Measurements from ENCODE around the gene IRF2BP2. TPM values are rescaled to one million over a fixed set of nuclear protein-coding genes. Genes with fewer than 3 reads are reported as not detected.

IRF2BP2 gene
- total and polyA plus RNA-seq, 5 donors: 69.3 to 123 (median 107) TPM

DNA sequence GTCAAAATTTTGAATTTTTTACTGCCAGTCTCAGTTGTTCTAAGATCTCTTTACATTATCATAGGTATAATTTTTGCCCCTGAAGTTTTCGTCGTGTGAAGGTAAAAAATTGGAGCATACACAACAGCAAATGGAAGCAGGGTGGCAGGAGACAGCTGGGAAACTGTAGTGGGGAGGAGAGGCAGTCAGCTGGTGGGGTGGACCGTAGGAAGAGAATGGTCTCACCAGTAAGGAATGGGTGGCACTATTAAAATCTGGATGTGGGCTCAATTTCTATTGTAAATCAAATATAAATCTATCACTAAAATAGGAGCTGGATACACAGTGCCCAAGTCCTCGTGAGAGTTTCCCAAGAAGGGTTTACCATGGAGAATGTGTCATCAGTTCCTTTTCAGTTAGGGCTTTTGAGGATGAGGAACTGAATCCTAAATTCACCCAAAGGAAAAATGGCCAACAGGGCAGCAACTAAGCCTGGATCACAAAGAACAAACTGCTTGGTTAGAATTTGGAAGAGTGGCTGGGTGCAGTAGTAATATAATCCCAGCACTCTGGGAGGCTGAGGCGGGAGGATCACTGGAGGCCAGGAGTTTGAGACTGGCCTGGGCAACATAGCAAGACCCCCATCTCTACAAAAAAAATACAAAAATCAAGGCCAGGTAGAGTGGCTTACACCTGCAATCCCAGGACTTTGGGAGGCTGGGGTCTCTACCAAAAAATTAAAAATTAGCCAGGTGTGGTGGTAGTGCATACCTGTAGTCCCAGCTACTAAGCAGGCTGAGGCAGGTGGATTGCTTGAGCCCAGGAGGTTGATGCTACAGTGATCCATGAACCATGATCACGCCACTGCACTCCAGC lies 10.5 kb upstream of the IRF2BP2 start:
- WGBS: 79% methylated on average over 6 of the region's 6 CpGs
- DNase-seq (no peak), ATAC-seq (no peak)
- H3K9me3 ChIP-seq (ENCODE audit: control insufficient read depth, low read length): no peaks in the 10 kb centered on the region
- peak overlapping the region; percentile 40 for H3K27ac ChIP-seq (ENCODE audit: low read length)
- H3K4me1 ChIP-seq (ENCODE audit: control insufficient read depth, insufficient read depth, low read length): no peaks in the 10 kb centered on the region
- intact Hi-C loops (cut with DNase I): no loop called here
- H3K4me3 ChIP-seq (ENCODE audit: low read length): no peak overlapping the region
- H3K27me3 ChIP-seq (ENCODE audit: control insufficient read depth, insufficient read depth): no peaks in the 10 kb centered on the region

DNA sequence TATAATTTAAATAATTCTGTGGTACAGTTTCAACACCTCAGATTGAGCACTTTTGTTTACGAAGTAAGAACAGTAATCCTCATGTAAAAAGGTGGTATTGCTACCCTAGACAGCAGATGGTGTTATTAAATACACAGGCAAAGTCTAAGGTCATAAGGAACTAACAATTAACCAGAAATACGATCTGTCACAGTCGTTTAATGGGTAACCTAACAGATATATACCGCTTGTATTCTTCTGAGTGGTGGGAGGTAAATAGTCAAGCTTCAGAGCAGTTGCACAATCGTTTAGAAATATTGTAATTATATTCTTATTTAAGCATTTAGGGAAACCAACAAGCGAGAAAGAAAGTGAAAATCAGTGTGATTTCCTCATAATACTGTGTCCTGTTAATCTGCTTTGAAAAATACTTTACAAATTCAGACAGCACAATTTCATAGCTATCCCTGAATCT lies 9.8 kb upstream of the IRF2BP2 start:
- WGBS: 66% methylated on average over 6 of the region's 6 CpGs
- DNase-seq (no peak), ATAC-seq (no peak)
- intact Hi-C loops (cut with DNase I): loop anchor here in 3 of 4 donors (5.0 to 10.0 kb wide), 4 partner anchors 97 to 375 kb away; no protein-coding TSS in a partner anchor
- no peak overlapping the region for H3K4me3 ChIP-seq (ENCODE audit: low read length)
- H3K4me1 ChIP-seq (ENCODE audit: control insufficient read depth, insufficient read depth, low read length): no peaks in the 10 kb centered on the region
- H3K27me3 ChIP-seq (ENCODE audit: control insufficient read depth, insufficient read depth): no peaks in the 10 kb centered on the region
- no peaks in the 10 kb centered on the region for H3K9me3 ChIP-seq (ENCODE audit: control insufficient read depth, low read length)
- H3K27ac ChIP-seq (ENCODE audit: low read length): no peak overlapping the region

DNA sequence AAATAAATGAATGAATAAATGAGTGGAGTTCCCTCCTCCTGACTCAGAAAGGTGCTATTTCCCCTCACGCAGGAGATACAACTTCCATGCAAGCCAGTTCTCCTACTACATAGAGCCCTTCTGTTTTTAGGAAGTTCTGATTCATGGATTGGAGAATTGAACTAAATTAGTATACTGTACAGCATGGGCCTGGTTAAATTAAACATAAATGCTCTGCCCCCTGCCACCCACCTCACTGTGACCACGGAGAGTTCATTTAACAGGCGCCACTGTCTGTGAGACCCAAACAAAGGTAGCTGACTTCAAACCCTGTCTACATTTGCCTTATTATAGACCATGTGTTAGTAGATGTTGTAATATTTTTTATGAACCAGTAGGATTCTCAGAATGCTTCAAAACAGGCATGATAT lies 9.1 kb upstream of the IRF2BP2 start:
- Histone ChIP-seq H3K4me1 (ENCODE audit: control insufficient read depth, insufficient read depth, low read length) (no peaks in the 10 kb centered on the region), H3K4me3 (ENCODE audit: low read length) (no peak overlapping the region), H3K9me3 (ENCODE audit: control insufficient read depth, low read length) (no peaks in the 10 kb centered on the region), H3K27me3 (ENCODE audit: control insufficient read depth, insufficient read depth) (no peaks in the 10 kb centered on the region), H3K27ac (ENCODE audit: low read length) (peak overlapping the region; percentile 42)
- intact Hi-C loops (cut with DNase I): loop anchor here in 3 of 4 donors (5.0 to 10.0 kb wide), 4 partner anchors 98 to 376 kb away; no protein-coding TSS in a partner anchor
- WGBS: 55% methylated on average over 3 of the region's 3 CpGs
- ATAC-seq (peak in 1 of 2 donors; percentile 14), DNase-seq (no peak)

DNA sequence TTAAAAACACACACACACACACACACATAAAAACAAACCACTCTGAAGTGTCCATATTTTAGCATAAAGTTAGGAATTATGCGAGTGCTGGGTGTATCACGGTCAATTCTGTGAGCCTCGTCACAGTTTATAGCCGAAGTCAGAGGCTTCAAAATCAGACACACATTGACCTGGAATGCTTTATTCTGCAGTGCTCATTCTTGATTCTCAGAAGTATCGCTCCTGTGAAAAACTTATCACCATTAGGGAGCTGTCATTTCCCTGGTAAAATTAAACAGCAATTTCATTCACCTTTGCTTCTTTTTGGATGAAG lies 8.7 kb upstream of the IRF2BP2 start:
- Histone ChIP-seq H3K4me1 (ENCODE audit: control insufficient read depth, insufficient read depth, low read length) (no peaks in the 10 kb centered on the region), H3K27me3 (ENCODE audit: control insufficient read depth, insufficient read depth) (no peaks in the 10 kb centered on the region), H3K9me3 (ENCODE audit: control insufficient read depth, low read length) (no peaks in the 10 kb centered on the region), H3K27ac (ENCODE audit: low read length) (peak overlapping the region; percentile 42), H3K4me3 (ENCODE audit: low read length) (no peak overlapping the region)
- no peak for DNase-seq
- intact Hi-C loops (cut with DNase I): loop anchor here in 3 of 4 donors (5.0 to 10.0 kb wide), 4 partner anchors 99 to 376 kb away; no protein-coding TSS in a partner anchor
- ATAC-seq: no peak
- WGBS: 51% methylated on average over 5 of the region's 5 CpGs

DNA sequence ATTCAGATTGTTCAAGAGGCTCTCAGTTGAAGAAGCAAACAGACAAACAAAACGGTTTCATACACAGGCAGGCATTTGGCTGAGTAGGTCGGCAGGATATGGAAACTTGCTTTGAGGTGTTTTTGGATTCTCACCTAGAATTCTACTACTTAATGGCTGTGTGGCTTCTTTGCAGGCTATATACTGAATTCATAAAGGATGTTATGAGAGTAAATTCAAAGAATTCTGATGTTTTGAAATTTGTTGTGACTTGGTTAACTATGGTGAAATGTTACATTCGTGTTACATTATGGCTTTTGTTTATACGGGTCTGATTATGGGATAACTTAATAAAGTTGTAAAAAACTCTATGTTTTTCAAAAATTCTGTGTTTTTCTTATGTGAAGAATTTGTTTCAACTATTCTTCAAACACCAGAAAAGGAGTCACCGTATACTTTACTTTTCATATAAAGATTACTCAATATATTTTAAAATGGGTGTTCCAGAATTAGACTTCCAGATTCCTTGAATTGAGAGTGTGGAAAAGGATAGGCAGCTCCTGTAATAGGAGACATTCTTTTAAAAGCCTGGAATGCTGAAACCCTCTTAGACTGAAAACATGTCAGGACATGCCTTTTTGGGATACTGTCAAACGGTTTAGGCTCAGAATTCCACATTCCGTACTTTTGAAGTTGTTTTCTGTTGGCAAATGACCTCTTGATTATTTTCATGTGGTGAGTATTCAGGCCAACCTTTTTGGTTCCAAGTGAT lies 8.2 kb upstream of the IRF2BP2 start:
- no peaks in the 10 kb centered on the region for H3K4me1 ChIP-seq (ENCODE audit: control insufficient read depth, insufficient read depth, low read length)
- WGBS: 59% methylated on average over 7 of the region's 7 CpGs
- intact Hi-C loops (cut with DNase I): loop anchor here in 3 of 4 donors (5.0 to 10.0 kb wide), 4 partner anchors 99 to 377 kb away; no protein-coding TSS in a partner anchor
- DNase-seq: no peak
- no peak for ATAC-seq
- no peak overlapping the region for H3K4me3 ChIP-seq (ENCODE audit: low read length)
- no peaks in the 10 kb centered on the region for H3K9me3 ChIP-seq (ENCODE audit: control insufficient read depth, low read length)
- H3K27me3 ChIP-seq (ENCODE audit: control insufficient read depth, insufficient read depth): no peaks in the 10 kb centered on the region
- H3K27ac ChIP-seq (ENCODE audit: low read length): no peak overlapping the region

DNA sequence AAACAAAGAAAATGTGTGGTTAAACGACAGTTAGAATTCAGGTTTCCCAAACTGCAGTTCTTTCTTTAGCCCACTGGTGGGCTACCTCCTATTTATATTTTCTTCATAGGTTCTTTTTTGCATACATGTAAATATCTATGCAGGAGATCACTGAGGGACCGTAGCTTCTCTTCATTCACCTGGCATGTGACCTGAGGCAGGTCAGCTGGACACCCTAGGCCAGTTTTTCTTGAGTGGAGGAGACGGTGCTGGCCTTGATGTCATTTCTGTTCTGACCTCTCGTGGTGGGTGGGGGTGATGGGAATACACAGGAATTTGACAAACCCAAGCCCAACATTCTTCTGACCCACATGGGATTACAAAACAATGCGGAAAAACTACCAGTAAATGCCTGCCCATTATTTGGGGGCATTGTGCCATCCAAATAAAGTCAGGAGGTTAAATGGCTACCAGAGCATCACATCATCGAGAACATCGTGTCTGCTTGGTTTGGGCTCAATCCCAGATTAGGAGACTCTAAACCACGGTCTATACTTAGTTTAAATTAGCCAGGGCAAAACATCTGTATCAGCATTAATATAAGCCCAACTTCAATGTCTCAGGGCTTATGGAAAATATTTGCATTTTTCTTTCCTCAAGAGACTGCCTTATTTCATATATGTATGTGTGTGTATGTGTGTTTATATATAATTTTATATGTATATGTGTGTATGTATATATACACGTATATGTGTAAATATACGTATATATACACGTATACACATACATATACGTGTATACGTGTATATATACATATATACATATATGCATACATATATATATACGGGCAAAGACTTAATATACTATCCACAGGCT lies 7.4 kb upstream of the IRF2BP2 start:
- intact Hi-C loops (cut with DNase I): loop anchor here in 3 of 4 donors (5.0 to 10.0 kb wide), 4 partner anchors 100 to 377 kb away; no protein-coding TSS in a partner anchor
- H3K27ac ChIP-seq (ENCODE audit: low read length): no peak overlapping the region
- 74% methylated on average over 14 of the region's 14 CpGs for WGBS
- no peak for ATAC-seq
- H3K27me3 ChIP-seq (ENCODE audit: control insufficient read depth, insufficient read depth): no peaks in the 10 kb centered on the region
- H3K9me3 ChIP-seq (ENCODE audit: control insufficient read depth, low read length): no peaks in the 10 kb centered on the region
- H3K4me3 ChIP-seq (ENCODE audit: low read length): no peak overlapping the region
- no peaks in the 10 kb centered on the region for H3K4me1 ChIP-seq (ENCODE audit: control insufficient read depth, insufficient read depth, low read length)
- no peak for DNase-seq

DNA sequence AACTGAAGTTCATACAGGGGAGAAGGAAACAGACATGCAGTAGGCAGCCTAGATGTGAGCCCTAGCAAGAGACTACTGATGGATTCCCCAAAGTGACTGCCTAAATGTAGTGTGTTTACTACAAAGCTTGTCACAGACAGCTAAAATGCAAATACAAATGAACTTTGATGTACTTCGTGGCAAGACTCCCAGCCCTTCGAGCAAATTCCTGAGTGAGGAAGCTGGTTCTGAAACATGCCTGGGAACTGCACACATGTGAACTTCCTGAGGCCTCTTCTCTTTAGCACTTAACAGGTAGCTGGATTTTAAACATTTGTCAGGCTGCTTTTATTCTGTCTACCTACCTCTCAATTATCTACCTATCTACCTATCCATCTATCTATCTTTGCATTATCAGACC lies 6.7 kb upstream of the IRF2BP2 start:
- H3K4me1 ChIP-seq (ENCODE audit: control insufficient read depth, insufficient read depth, low read length): peaks cover 4% of the 10 kb centered on the region
- H3K27me3 ChIP-seq (ENCODE audit: control insufficient read depth, insufficient read depth): no peaks in the 10 kb centered on the region
- H3K27ac ChIP-seq (ENCODE audit: low read length): no peak overlapping the region
- H3K9me3 ChIP-seq (ENCODE audit: control insufficient read depth, low read length): no peaks in the 10 kb centered on the region
- WGBS: 31% methylated on average over 2 of the region's 2 CpGs
- no peak for ATAC-seq
- no peak for DNase-seq
- intact Hi-C loops (cut with DNase I): loop anchor here in 3 of 4 donors (5.0 to 10.0 kb wide), 4 partner anchors 101 to 378 kb away; no protein-coding TSS in a partner anchor
- no peak overlapping the region for H3K4me3 ChIP-seq (ENCODE audit: low read length)

DNA sequence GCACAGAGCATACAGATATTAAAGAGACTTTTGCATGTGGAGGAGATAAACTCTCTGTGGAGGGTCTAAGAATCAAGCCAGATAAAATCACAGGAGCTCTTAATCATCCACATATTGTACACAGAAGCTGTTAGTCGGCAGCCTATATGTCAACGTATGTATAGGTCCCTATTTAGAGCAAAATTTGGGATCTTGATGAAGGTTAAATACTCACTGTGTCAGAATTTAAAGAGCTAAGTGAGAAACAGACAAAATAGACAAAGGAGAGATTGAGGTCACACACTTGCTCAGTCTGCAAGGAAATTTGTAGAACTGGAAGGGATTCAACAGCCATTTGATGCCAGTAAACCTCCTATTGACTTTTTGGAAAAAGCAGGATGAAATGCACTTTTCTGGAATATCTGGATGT lies 4.1 kb upstream of the IRF2BP2 start:
- intact Hi-C loops (cut with DNase I): loop anchor here (5.0 to 10.0 kb wide), 6 partner anchors 88 to 468 kb away; no protein-coding TSS in a partner anchor
- Histone ChIP-seq H3K4me3 (ENCODE audit: low read length) (no peak overlapping the region), H3K9me3 (ENCODE audit: control insufficient read depth, low read length) (no peaks in the 10 kb centered on the region), H3K27ac (ENCODE audit: low read length) (no peak overlapping the region), H3K27me3 (ENCODE audit: control insufficient read depth, insufficient read depth) (no peaks in the 10 kb centered on the region), H3K4me1 (ENCODE audit: control insufficient read depth, insufficient read depth, low read length) (peaks cover 4% of the 10 kb centered on the region)
- 20% methylated on average over 2 of the region's 2 CpGs for WGBS
- ATAC-seq (no peak), DNase-seq (no peak)

DNA sequence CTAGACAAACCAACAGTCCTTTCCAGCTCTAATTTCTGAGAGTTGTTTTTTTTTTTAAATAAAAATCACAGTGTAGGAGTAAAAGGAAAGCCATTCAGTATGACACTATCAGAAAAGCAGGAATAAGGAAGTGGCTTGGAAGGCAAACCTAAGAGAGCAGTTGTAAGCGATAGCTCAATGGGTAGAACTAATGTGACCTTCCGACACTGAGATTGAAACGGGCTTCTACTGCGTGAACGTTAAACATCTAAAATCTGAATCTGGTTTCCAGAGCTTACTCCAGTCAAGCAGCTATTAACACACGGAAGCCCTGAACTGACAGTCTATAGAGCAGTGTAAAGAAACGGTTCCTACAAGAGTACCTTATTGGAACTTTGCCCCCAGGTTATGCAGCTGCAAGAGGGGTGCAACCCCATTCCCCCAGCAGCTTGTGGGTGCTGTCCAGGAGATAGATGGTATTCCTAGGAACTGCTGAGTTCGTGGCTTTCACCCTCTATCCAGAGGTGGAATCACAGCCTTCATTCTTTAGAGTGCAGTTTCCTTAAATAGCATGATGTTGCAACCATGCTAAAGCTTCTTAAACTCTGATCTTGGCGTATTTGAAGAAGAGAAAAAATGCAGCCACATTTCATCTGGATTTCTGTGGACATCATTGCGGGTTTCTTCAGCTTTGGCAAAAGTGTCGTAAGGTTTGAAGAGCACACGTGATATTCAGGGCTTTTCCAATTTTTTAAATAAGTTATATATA lies 3.3 kb upstream of the IRF2BP2 start:
- Histone ChIP-seq H3K9me3 (ENCODE audit: control insufficient read depth, low read length) (no peaks in the 10 kb centered on the region), H3K4me3 (ENCODE audit: low read length) (peak overlapping the region; percentile 26), H3K27ac (ENCODE audit: low read length) (peak overlapping the region; percentile 99), H3K4me1 (ENCODE audit: control insufficient read depth, insufficient read depth, low read length) (peaks cover 4% of the 10 kb centered on the region), H3K27me3 (ENCODE audit: control insufficient read depth, insufficient read depth) (no peaks in the 10 kb centered on the region)
- intact Hi-C loops (cut with DNase I): loop anchor here (2.0 to 10.0 kb wide), 7 partner anchors 89 to 469 kb away; no protein-coding TSS in a partner anchor
- DNase-seq (peak in 1 of 3 donors; percentile 50), ATAC-seq (no peak)
- 11% methylated on average over 12 of the region's 12 CpGs for WGBS
